ENCODE data around the gene DLK1.
A peak's percentile ranks its signal among the peaks of the same experiment; 100 is the strongest.

Gene DLK1

GRCh38 chr14:100694579-100695422, 31.9 kb upstream of the DLK1 start:
- DNase-seq = no peak

GRCh38 chr14:100695423-100695738, 31.3 kb upstream of the DLK1 start:
- no peak for DNase-seq

- DNase-seq = no peak
Measured at GRCh38 chr14:100696008-100696407, 30.7 kb upstream of the DLK1 start.

GRCh38 chr14:100696590-100696989, 30.1 kb upstream of the DLK1 start:
- DNase-seq = no peak

GRCh38 chr14:100698066-100698465, 28.6 kb upstream of the DLK1 start:
- DNase-seq = no peak

GRCh38 chr14:100698666-100699448, 27.8 kb upstream of the DLK1 start:
- peak; percentile 52 for DNase-seq

- DNase-seq = no peak
Measured at GRCh38 chr14:100701314-100701713, 25.4 kb upstream of the DLK1 start.

- no peak for DNase-seq
Measured at GRCh38 chr14:100702590-100702989, 24.1 kb upstream of the DLK1 start.

GRCh38 chr14:100703386-100704220, 23.1 kb upstream of the DLK1 start:
- DNase-seq = no peak

- DNase-seq = no peak
Measured at GRCh38 chr14:100706200-100706599, 20.5 kb upstream of the DLK1 start.

GRCh38 chr14:100706860-100707259, 19.8 kb upstream of the DLK1 start:
- no peak for DNase-seq

GRCh38 chr14:100708425-100709288, 18.0 kb upstream of the DLK1 start:
- DNase-seq = no peak

GRCh38 chr14:100709289-100710284, 17.1 kb upstream of the DLK1 start:
- peak; percentile 44 for DNase-seq

GRCh38 chr14:100710391-100710790, 16.3 kb upstream of the DLK1 start:
- DNase-seq = no peak

GRCh38 chr14:100710826-100711462, 15.7 kb upstream of the DLK1 start:
- DNase-seq = no peak

- DNase-seq = peak; percentile 59
Measured at GRCh38 chr14:100711493-100711892, 15.2 kb upstream of the DLK1 start.

GRCh38 chr14:100712490-100712889, 14.2 kb upstream of the DLK1 start:
- no peak for DNase-seq

- no peak for DNase-seq
Measured at GRCh38 chr14:100713705-100714104, 13.0 kb upstream of the DLK1 start.

- DNase-seq = peak; percentile 62
Measured at GRCh38 chr14:100714258-100714892, 12.3 kb upstream of the DLK1 start.

GRCh38 chr14:100715332-100715731, 11.4 kb upstream of the DLK1 start:
- DNase-seq = no peak

Measured in hematopoietic multipotent progenitor cell treated with erythropoietin and hydrocortisone succinate and interleukin-3 and kit ligand, for 6 days (in vitro differentiated cells).